Measurements from ENCODE around the gene ANKHD1. TPM values are rescaled to one million over a fixed set of nuclear protein-coding genes. Genes with fewer than 3 reads are reported as not detected.

The ANKHD1 gene
- total RNA-seq, 1 experiment from 2014 or later, result 113 TPM

GRCh38 chr5:140544986-140545385 is 143.4 kb downstream of the ANKHD1 start (continued):
- TF ChIP-seq SP1 (CRISPR knock-in tag; conservative IDR thresholded peaks at IDR 0.05) (no peak), HMGXB4 (CRISPR knock-in tag; IDR thresholded peaks at IDR 0.05) (no peak), PRRX2 (CRISPR knock-in tag; IDR thresholded peaks at IDR 0.05) (no peak), AR (CRISPR knock-in tag; IDR thresholded peaks at IDR 0.05) (no peak), TEAD4 (CRISPR knock-in tag; IDR thresholded peaks at IDR 0.05) (no peak)

GRCh38 chr5:140545606-140546005 is 144.0 kb downstream of the ANKHD1 start:
- Mint-ChIP-seq H3K36me3 (peaks cover 36% of the 10 kb centered on the region), H3K4me1 (peaks cover 25% of the 10 kb centered on the region), H3K27ac (0 out of 2 replicates have a peak overlapping the region, but pooled peaks have one; percentile 94), H3K4me3 (no peak overlapping the region), H3K27me3 (ENCODE audit: low read depth) (no peaks in the 10 kb centered on the region), H3K9me3 (no peaks in the 10 kb centered on the region)
- TF ChIP-seq ZNF121 (CRISPR knock-in tag; IDR thresholded peaks at IDR 0.05) (peak; percentile 67; the same call in 1 of the 2 replicates), HMGXB4 (CRISPR knock-in tag; IDR thresholded peaks at IDR 0.05) (no peak)
- ChIA-PET POLR2A (interaction anchor here (3.8 kb wide), 1 partner anchor 13 kb away, joined by 47 read pairs; the partner anchor contains the start of gene SRA1), CTCF (interaction anchor here (2.5 kb wide), 1 partner anchor 174 kb away, joined by 6 read pairs; no protein-coding TSS in a partner anchor)
- DNase-seq (ENCODE audit: low spot score) (no peak), ATAC-seq (no peak)

GRCh38 chr5:140546851-140547507 is 145.3 kb downstream of the ANKHD1 start:
- DNase-seq (ENCODE audit: low spot score), result no peak
- Mint-ChIP-seq H3K36me3 (peaks cover 39% of the 10 kb centered on the region), H3K27ac (peak overlapping the region; percentile 94), H3K9me3 (no peaks in the 10 kb centered on the region), H3K4me3 (peak overlapping the region; percentile 77), H3K4me1 (peaks cover 25% of the 10 kb centered on the region), H3K27me3 (ENCODE audit: low read depth) (no peaks in the 10 kb centered on the region)
- peak; percentile 2 for ATAC-seq
- ChIA-PET POLR2A (interaction anchor here (0.7 to 3.8 kb wide), 13 partner anchors 9 to 200 kb away, joined by 3 to 47 read pairs (median 5); partner anchors contain the start of genes ANKHD1, APBB3, HARS1 and HARS2), CTCF (interaction anchor here (0.7 to 3.3 kb wide), 25 partner anchors 9 to 401 kb away, joined by 3 to 28 read pairs (median 6); partner anchors contain the start of genes ANKHD1, APBB3, HARS1 and HARS2)
- 0 out of 2 replicates have a peak, but pooled peaks have one; percentile 58 for TF ChIP-seq SMAD3 (CRISPR knock-in tag; IDR thresholded peaks at IDR 0.05; ENCODE audit: borderline replicate concordance)
- TF ChIP-seq IRF1 (CRISPR knock-in tag; IDR thresholded peaks at IDR 0.05), result no peak
- TF ChIP-seq FOXP4 (CRISPR knock-in tag; IDR thresholded peaks at IDR 0.05), result no peak
- TF ChIP-seq ZNF396 (CRISPR knock-in tag; IDR thresholded peaks at IDR 0.05; ENCODE audit: borderline replicate concordance), result no peak
- peak; percentile 57; the same call in 1 of the 2 replicates for TF ChIP-seq GABPB1 (CRISPR knock-in tag; IDR thresholded peaks at IDR 0.05)
- no peak for TF ChIP-seq ATF6 (CRISPR knock-in tag; IDR thresholded peaks at IDR 0.05)
- 0 out of 2 replicates have a peak, but pooled peaks have one; percentile 60 for TF ChIP-seq AR (CRISPR knock-in tag; IDR thresholded peaks at IDR 0.05)
- no peak for TF ChIP-seq MAX (CRISPR knock-in tag; IDR thresholded peaks at IDR 0.05)
- 0 out of 2 replicates have a peak, but pooled peaks have one; percentile 17 for TF ChIP-seq ZNF671 (CRISPR knock-in tag; IDR thresholded peaks at IDR 0.05)
- no peak for TF ChIP-seq NFE2L1 (CRISPR knock-in tag; IDR thresholded peaks at IDR 0.05)
